Small intestine (tissue), 7 donors: ENCODE measurements around the gene FMN2. TPM values are rescaled to one million over a fixed set of nuclear protein-coding genes. Genes with fewer than 3 reads are reported as not detected.
A peak's percentile ranks its signal among the peaks of the same experiment; 100 is the strongest.

Experiments
- DNase-seq, 2 donors: peaks; one replicate each; pipeline versions ENCODE4 v3.0.0 to v3.0.0-alpha.2; 2013
- FAIRE-seq: peaks from 2 replicates; lab custom pipeline; 2012; peaks lifted over from hg19 to GRCh38; lab: Jason Lieb, UNC
- H3K27ac ChIP-seq, 3 donors: one replicate each; pipeline ENCODE4 v1.5.1; 2013; ENCODE audit warnings: low read length in 2 of 3, mild to moderate bottlenecking in 2 of 3, control low read depth in 1 of 3, inconsistent platforms in 1 of 3, low read depth in 1 of 3, moderate library complexity in 1 of 3
- H3K27me3 ChIP-seq, 3 donors: one replicate each; pipeline ENCODE4 v1.6.1; 2013; ENCODE audit warnings: low read length in 3 of 3, inconsistent platforms in 1 of 3; ENCODE audit not compliant: control insufficient read depth in 3 of 3, insufficient read depth in 3 of 3
- H3K36me3 ChIP-seq, 3 donors: one replicate each; pipeline ENCODE4 v1.6.1; 2013; ENCODE audit warnings: low read length in 3 of 3, inconsistent platforms in 1 of 3, low read depth in 1 of 3, mild to moderate bottlenecking in 1 of 3, moderate library complexity in 1 of 3; ENCODE audit not compliant: control insufficient read depth in 3 of 3, insufficient read depth in 2 of 3
- H3K4me1 ChIP-seq, 3 donors: one replicate each; pipeline ENCODE4 v1.6.1; 2013; ENCODE audit warnings: low read length in 2 of 3, inconsistent platforms in 1 of 3, low read depth in 1 of 3, mild to moderate bottlenecking in 1 of 3, moderate library complexity in 1 of 3; ENCODE audit not compliant: control insufficient read depth in 3 of 3, insufficient read depth in 2 of 3
- H3K4me3 ChIP-seq, 3 donors: one replicate each; pipeline ENCODE4 v1.5.1; 2013; ENCODE audit warnings: low read length in 3 of 3, control low read depth in 1 of 3, inconsistent platforms in 1 of 3, low read depth in 1 of 3, mild to moderate bottlenecking in 1 of 3, moderate library complexity in 1 of 3
- H3K9me3 ChIP-seq, 2 donors: one replicate each; pipeline ENCODE4 v1.6.1; 2013; ENCODE audit warnings: low read depth in 1 of 2, low read length in 1 of 2; ENCODE audit not compliant: control insufficient read depth in 2 of 2, insufficient read depth in 1 of 2
- WGBS, 3 donors: extraction: QIAGEN DNeasy Blood & Tissue Kit; methylation state at CpG; one replicate each; pipeline ENCODE4 v1.1.7; 2013; 5-methylcytosine and 5-hydroxymethylcytosine counted together
- polyA plus RNA-seq, 4 donors: library from polyadenylated mRNA; stranded (reverse) in 3 of 4; unstranded in 1 of 4; fragments of 200-250 nt in 3 of 4; fragments of 120-200 nt in 1 of 4; gene quantifications; one replicate each; pipeline versions ENCODE4 v1.2.1 to v1.2.3, GENCODE V29; 2013
- donor health status: healthy with polysubstance abuse.
- donor health status: control.
- donor health status: control.
- donor health status: Bipolar disorder and iron deficiency.
- donor health status: healthy.

The FMN2 gene
- polyA plus RNA-seq, 4 donors = 0.59 to 0.70 TPM; not detected in 2

DNA sequence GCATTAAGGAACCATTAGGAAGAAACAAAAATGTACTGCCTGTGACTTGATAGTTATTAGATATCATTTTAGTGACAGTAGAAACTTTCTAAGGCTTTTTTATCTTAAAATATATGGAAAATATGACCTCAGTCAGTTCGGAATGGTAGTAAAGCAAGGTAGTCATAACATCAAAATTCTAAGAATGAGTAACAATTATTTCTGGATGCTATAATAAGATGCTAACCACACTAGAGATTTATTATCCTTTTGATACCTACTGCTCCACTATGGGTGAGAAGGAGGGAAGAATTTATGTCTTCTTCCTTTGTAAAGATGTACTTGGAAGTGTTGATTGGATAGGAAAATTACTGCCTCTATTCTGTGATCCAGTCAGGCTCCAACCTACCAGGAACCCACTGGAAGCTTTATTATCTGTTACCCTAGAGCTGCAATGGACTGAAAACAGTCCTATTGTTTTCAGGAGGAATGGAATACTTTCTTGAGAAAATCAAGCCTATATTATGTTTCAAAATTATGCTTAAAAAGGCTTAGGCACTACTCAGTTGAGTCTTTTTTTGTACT, 8.8 kb downstream of the FMN2 start:
- Histone ChIP-seq H3K27ac (no peak overlapping the region), H3K36me3 (no peaks in the 10 kb centered on the region), H3K9me3 (no peaks in the 10 kb centered on the region), H3K27me3 (peaks cover 0 to 7% (median 0%) of the 10 kb centered on the region in 3 donors), H3K4me3 (no peak overlapping the region), H3K4me1 (no peaks in the 10 kb centered on the region)
- WGBS, 3 donors = 55 to 77% (median 69%) methylated on average over 1 of the region's 1 CpG
- DNase-seq (no peak), FAIRE-seq (no peak)

DNA sequence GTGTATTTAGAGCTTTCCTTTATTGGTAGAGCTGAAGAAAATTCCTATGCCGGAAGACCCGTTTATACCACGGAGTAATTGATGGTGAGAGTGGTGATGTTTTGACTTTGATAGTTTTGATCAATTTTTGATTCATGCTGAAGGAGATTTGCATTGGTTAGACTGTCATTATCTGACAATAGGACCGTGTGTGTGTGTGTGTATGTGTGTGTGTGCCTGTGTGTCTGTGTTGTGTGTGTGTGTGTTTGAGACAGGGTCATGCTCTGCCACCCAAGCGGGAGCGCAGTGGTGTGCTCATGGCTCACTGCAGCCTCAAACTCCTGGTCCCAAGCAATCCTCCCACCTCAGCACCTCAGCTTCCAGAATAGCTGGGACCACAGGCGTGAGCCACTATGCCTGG, 9.6 kb downstream of the FMN2 start:
- WGBS, 3 donors = 77 to 79% (median 79%) methylated on average over 7 of the region's 7 CpGs
- no peak overlapping the region for H3K4me3 ChIP-seq
- no peaks in the 10 kb centered on the region for H3K36me3 ChIP-seq
- H3K4me1 ChIP-seq = no peaks in the 10 kb centered on the region
- DNase-seq = no peak
- H3K27ac ChIP-seq = no peak overlapping the region
- no peak for FAIRE-seq
- peaks cover 0 to 2% (median 0%) of the 10 kb centered on the region in 3 donors for H3K27me3 ChIP-seq
- no peaks in the 10 kb centered on the region for H3K9me3 ChIP-seq

DNA sequence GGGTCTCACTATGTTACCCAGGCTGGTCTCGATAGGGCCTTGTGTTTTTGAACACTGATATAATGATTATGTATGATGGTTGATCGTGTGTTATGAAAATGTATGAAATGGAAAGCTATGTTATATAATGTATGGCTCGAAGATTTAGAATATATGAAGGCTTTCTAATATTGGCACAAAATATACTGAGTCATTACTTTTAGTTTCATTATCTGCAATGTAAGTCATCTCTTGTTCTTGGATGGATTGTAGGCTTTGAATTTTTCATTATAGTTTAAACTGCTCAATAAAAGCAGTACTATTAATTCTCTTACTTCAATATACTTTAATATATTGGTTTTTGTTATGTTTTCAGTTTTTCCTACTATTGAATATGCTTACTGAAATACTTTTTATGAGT, 10.1 kb downstream of the FMN2 start:
- WGBS, 3 donors = 84 to 89% (median 86%) methylated on average over 3 of the region's 3 CpGs
- Histone ChIP-seq H3K4me3 (no peak overlapping the region), H3K4me1 (no peaks in the 10 kb centered on the region), H3K27me3 (no peaks in the 10 kb centered on the region), H3K9me3 (no peaks in the 10 kb centered on the region), H3K36me3 (no peaks in the 10 kb centered on the region), H3K27ac (no peak overlapping the region)
- FAIRE-seq (no peak), DNase-seq (no peak)

DNA sequence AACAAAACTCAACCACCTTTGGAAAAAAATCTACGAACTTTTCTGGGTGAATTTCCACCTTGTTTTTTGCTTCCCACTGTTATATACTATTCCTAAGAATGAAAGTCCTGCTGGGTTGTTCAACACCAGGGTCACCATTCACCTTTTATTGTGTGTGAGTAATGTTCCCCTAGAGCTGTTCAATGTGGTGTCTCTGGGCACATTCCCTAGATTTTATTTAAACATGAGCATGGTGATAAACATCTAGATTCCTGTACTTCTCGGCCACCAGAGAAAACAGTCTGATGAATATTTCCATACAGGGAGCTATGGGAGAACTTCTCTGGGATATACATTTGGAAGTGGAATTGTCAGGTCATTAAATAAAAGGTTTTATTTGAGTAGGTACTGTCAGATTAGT, 13.0 kb downstream of the FMN2 start:
- H3K27ac ChIP-seq = no peak overlapping the region
- H3K4me1 ChIP-seq = no peaks in the 10 kb centered on the region
- no peaks in the 10 kb centered on the region for H3K27me3 ChIP-seq
- H3K4me3 ChIP-seq = no peak overlapping the region
- H3K9me3 ChIP-seq = no peaks in the 10 kb centered on the region
- H3K36me3 ChIP-seq = no peaks in the 10 kb centered on the region
- no peak for FAIRE-seq
- WGBS, 3 donors = 74 to 87% (median 74%) methylated on average over 2 of the region's 2 CpGs
- DNase-seq = no peak

DNA sequence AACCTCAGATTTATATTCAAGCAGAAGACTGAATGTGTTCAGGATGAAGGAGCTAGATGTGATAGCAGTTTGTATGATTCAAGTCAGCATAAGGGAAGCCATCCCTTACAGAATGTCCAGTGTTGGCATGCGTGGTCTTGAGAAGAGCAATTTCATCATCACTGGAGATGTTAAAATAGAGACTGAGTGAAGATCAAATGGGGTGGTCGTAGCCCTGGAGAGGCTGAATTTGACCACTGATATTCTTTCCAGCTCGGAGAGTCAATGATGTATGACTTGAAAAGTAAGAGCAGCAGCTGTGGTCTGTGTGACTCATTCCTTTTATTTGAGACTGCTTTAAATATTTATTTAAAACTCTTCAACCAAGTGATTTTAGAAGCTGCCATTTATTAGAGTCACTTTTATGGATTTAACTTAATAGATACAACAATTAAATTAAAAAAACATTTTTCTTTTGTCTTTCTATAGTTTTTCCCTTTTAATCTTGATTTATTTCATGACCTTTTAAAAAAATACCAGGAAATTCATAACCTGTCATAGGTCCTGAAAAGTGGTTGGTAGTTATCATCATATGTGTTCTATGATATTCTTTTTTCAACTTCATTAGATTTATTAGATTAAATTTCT, 15.5 kb downstream of the FMN2 start:
- no peak for DNase-seq
- 52 to 72% (median 61%) methylated on average over 3 of the region's 3 CpGs for WGBS, 3 donors
- no peak for FAIRE-seq
- no peak overlapping the region for H3K4me3 ChIP-seq
- no peaks in the 10 kb centered on the region for H3K9me3 ChIP-seq
- H3K27ac ChIP-seq = no peak overlapping the region
- no peaks in the 10 kb centered on the region for H3K4me1 ChIP-seq
- no peaks in the 10 kb centered on the region for H3K36me3 ChIP-seq
- H3K27me3 ChIP-seq = no peaks in the 10 kb centered on the region

DNA sequence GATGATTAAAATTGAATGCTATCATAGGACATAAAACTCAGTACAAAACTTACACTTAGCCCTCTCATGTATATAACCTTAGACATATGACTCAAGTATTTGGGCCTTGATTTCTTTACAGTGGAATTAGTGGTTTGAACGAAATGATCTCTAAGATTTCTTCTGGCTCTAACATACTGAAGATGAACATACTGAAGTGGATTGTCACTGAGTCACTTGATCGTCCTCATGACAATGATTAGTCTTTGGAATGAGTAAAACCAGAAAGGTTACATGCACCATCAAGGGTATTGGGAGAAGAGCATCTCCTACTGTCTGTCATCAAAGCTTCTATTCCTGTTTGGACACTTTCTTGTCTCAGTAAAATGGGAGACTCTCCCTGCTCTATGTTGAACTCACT, 17.4 kb downstream of the FMN2 start:
- H3K36me3 ChIP-seq = no peaks in the 10 kb centered on the region
- no peak for FAIRE-seq
- WGBS, 3 donors = 70 to 76% (median 75%) methylated on average over 2 of the region's 2 CpGs
- H3K27me3 ChIP-seq = no peaks in the 10 kb centered on the region
- H3K4me1 ChIP-seq = no peaks in the 10 kb centered on the region
- no peak for DNase-seq
- no peaks in the 10 kb centered on the region for H3K9me3 ChIP-seq
- H3K4me3 ChIP-seq = no peak overlapping the region
- H3K27ac ChIP-seq = no peak overlapping the region

DNA sequence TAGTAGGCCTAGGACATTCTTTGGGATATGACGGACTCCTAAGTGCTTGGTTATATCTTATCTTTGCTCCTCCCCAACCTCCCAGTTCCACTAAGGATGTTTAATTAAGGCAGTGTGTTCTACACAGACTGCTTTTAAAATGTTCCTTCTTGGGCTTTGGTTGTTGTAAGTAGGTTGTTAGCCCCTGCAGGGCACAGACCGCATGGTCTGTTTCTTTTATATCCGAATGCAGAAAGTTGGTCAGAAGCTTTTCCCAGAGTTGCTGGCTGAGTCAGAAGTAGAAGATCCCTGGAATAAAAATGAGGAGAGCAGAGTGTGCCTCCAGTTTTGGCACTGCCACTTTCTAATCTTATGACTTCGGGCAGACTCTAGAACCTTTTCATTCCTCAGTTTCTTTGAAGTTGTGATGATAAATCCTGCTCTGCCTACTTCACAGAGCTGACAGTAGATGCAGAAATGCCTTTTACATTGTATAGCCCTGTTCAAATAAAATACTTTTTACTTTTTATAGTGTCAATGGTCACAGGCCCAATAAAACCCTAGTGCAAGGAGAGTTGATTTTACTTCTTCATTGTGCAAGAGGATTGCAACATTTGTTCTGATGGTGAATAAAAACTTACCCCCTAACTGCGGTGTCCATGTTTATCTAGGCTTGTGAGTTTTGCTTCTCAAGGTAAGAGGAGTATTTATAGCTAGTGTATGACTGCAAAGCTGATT, 18.4 kb downstream of the FMN2 start:
- Histone ChIP-seq H3K27me3 (no peaks in the 10 kb centered on the region), H3K4me3 (no peak overlapping the region), H3K9me3 (no peaks in the 10 kb centered on the region), H3K36me3 (no peaks in the 10 kb centered on the region), H3K27ac (no peak overlapping the region), H3K4me1 (no peaks in the 10 kb centered on the region)
- FAIRE-seq = no peak
- peak in 1 of 2 donors; percentile 24 for DNase-seq
- WGBS, 3 donors = 62 to 74% (median 65%) methylated on average over 5 of the region's 5 CpGs

DNA sequence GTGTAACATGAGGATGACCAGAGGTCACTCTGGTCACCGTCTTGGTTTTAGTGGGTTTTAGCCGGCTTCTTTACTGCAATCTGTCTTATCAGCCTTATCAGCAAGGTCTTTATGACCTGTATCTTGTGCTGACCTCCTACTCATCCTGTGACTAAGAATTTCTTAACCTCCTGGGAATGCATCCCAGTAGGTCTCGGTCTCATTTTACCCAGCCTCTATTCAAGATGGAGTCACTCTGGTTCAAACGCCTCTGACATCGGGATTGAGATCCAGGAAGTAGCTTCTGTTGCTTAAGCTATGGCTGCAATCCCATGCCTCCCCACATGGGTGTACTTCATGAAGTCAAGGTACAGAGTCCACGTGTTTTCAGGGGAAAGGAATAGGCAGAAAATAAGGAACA, 19.9 kb downstream of the FMN2 start:
- Histone ChIP-seq H3K4me1 (no peaks in the 10 kb centered on the region), H3K9me3 (no peaks in the 10 kb centered on the region), H3K36me3 (no peaks in the 10 kb centered on the region), H3K27me3 (no peaks in the 10 kb centered on the region), H3K4me3 (no peak overlapping the region), H3K27ac (no peak overlapping the region)
- DNase-seq (peak in 1 of 2 donors; percentile 50), FAIRE-seq (no peak)
- WGBS, 3 donors = 66 to 74% (median 66%) methylated on average over 6 of the region's 6 CpGs
